ENCODE data around the gene PANK1. TPM values are rescaled to one million over a fixed set of nuclear protein-coding genes. Genes with fewer than 3 reads are reported as not detected.
A peak's percentile ranks its signal among the peaks of the same experiment; 100 is the strongest.

The PANK1 gene
- total RNA-seq, 1 donor from 2014 or later = 7.9 TPM

DNA sequence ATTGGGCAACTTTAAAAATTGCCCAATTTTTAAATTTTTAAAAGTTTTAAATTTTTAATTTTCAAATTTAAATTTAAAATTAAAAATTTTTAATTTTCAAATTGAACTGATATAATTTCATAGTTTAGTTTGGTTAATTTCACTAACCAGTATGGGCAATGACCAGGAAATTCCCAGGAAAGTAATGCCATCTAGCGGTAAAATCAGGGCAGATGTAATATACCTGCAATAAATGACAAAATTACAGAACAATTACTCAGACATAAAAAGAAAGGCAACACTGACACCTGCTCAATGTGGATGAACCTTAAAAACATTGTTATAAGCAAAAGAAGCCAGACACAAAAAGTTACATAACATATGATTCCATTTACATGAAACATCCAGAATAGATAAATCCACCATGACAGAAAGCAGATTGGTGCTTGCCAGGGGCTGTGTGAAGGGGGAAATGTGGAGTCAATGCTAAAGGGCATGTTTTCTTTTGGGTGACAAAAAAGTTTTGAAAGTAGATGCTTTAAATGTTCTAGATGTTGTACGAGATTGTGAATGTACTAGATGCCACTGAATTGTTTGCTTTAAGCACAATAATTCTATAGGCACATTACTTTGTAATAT is 81.1 kb downstream of the PANK1 start:
- Mint-ChIP-seq H3K4me3 (ENCODE audit: unreplicated experiment) (no peak overlapping the region), H3K4me1 (ENCODE audit: low read depth, unreplicated experiment) (no peaks in the 10 kb centered on the region), H3K27ac (ENCODE audit: unreplicated experiment) (no peak overlapping the region), H3K27me3 (ENCODE audit: low read depth, unreplicated experiment) (peaks cover 3% of the 10 kb centered on the region), H3K9me3 (ENCODE audit: unreplicated experiment) (no peaks in the 10 kb centered on the region), H3K36me3 (ENCODE audit: low read depth, unreplicated experiment) (no peaks in the 10 kb centered on the region)
- TF ChIP-seq, protein P1, sequence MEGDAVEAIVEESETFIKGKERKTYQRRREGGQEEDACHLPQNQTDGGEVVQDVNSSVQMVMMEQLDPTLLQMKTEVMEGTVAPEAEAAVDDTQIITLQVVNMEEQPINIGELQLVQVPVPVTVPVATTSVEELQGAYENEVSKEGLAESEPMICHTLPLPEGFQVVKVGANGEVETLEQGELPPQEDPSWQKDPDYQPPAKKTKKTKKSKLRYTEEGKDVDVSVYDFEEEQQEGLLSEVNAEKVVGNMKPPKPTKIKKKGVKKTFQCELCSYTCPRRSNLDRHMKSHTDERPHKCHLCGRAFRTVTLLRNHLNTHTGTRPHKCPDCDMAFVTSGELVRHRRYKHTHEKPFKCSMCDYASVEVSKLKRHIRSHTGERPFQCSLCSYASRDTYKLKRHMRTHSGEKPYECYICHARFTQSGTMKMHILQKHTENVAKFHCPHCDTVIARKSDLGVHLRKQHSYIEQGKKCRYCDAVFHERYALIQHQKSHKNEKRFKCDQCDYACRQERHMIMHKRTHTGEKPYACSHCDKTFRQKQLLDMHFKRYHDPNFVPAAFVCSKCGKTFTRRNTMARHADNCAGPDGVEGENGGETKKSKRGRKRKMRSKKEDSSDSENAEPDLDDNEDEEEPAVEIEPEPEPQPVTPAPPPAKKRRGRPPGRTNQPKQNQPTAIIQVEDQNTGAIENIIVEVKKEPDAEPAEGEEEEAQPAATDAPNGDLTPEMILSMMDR (IDR thresholded peaks at IDR 0.05; ENCODE audit: insufficient read depth, low read depth, low read length) = peak; percentile 79
- no peak for TF ChIP-seq EZH2 (IDR thresholded peaks at IDR 0.05; ENCODE audit: insufficient read depth, low read length)
- H3K27ac ChIP-seq (ENCODE audit: low read depth, low read length) = no peak overlapping the region
- H2AFZ ChIP-seq (ENCODE audit: low read depth, low read length) = no peak overlapping the region
- no peaks in the 10 kb centered on the region for H4K20me1 ChIP-seq (ENCODE audit: insufficient read depth, low read length)
- H3K27me3 ChIP-seq (ENCODE audit: insufficient read depth, low read length) = peaks cover 2% of the 10 kb centered on the region
- DNase-seq (ENCODE audit: low read depth) (peak; percentile 18), FAIRE-seq (peak; percentile 70)
- H3K36me3 ChIP-seq (ENCODE audit: insufficient read depth, low read length) = no peaks in the 10 kb centered on the region
- no peaks in the 10 kb centered on the region for H3K79me2 ChIP-seq (ENCODE audit: insufficient read depth, low read length)
- no peaks in the 10 kb centered on the region for H3K9me3 ChIP-seq (ENCODE audit: insufficient read depth, low read depth, low read length)
- H3K4me2 ChIP-seq (ENCODE audit: low read length) = no peak overlapping the region
- no peak overlapping the region for H3K9ac ChIP-seq (ENCODE audit: low read length)
- H3K4me3 ChIP-seq (ENCODE audit: insufficient read depth, low read depth, low read length) = no peak overlapping the region
- H3K4me1 ChIP-seq (ENCODE audit: insufficient read depth, low read length) = no peaks in the 10 kb centered on the region

DNA sequence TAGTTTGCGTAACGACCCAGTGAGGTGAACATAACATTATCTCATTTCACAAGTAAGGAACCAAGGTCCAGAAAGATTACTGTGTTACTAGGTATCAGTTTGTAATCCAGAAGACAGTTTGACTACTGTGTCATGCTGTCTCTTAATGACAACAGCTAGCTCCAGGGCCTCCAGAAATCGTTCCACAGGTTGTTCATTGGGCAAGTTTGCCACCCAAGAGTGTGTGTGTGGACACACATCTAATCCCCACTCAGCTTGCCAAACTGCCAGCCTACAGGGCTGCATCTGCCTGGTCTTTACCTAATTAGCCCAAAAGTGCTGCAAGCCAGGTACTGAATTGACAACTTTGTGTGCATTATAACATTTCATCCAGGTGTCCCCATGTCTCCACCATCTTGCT is 81.7 kb downstream of the PANK1 start:
- no peak overlapping the region for H3K4me2 ChIP-seq (ENCODE audit: low read length)
- no peak for FAIRE-seq

DNA sequence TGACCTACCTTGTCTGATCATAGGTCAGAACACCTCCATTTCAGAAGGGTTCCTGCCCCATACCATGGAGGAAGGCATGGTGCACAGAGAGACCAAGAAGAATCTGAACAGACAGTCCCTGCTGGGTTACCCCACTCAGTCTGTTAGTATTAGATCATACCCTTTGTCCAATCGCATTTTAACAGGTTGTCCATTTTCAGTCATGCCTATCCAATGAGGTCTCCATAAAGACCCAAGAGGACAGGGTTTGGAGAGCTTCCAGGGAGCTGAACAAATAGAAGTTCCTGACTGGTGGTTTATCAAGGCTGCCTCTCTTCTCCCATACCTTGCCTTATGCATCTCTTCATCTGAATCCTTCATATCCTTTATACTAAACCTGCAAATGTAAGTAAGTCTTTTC is 88.4 kb downstream of the PANK1 start:
- Histone ChIP-seq H3K4me2 (ENCODE audit: low read length) (no peak overlapping the region), H3K9me3 (ENCODE audit: insufficient read depth, low read depth, low read length) (no peaks in the 10 kb centered on the region), H3K4me1 (ENCODE audit: insufficient read depth, low read length) (peaks cover 10% of the 10 kb centered on the region), H3K4me3 (ENCODE audit: insufficient read depth, low read depth, low read length) (no peak overlapping the region), H4K20me1 (ENCODE audit: insufficient read depth, low read length) (no peaks in the 10 kb centered on the region), H3K36me3 (ENCODE audit: insufficient read depth, low read length) (no peaks in the 10 kb centered on the region), H2AFZ (ENCODE audit: low read depth, low read length) (no peak overlapping the region), H3K27me3 (ENCODE audit: insufficient read depth, low read length) (no peaks in the 10 kb centered on the region), H3K27ac (ENCODE audit: low read depth, low read length) (no peak overlapping the region), H3K79me2 (ENCODE audit: insufficient read depth, low read length) (no peaks in the 10 kb centered on the region), H3K9ac (ENCODE audit: low read length) (no peak overlapping the region)
- Mint-ChIP-seq H3K4me1 (ENCODE audit: low read depth, unreplicated experiment) (peaks cover 15% of the 10 kb centered on the region), H3K9me3 (ENCODE audit: unreplicated experiment) (peaks cover 4% of the 10 kb centered on the region), H3K27ac (ENCODE audit: unreplicated experiment) (no peak overlapping the region), H3K27me3 (ENCODE audit: low read depth, unreplicated experiment) (peaks cover 4% of the 10 kb centered on the region), H3K4me3 (ENCODE audit: unreplicated experiment) (no peak overlapping the region), H3K36me3 (ENCODE audit: low read depth, unreplicated experiment) (no peaks in the 10 kb centered on the region)
- TF ChIP-seq EZH2 (IDR thresholded peaks at IDR 0.05; ENCODE audit: insufficient read depth, low read length) = no peak
- TF ChIP-seq, protein P1 (IDR thresholded peaks at IDR 0.05; ENCODE audit: insufficient read depth, low read depth, low read length) = no peak
- DNase-seq (ENCODE audit: low read depth) = no peak
- no peak for FAIRE-seq

More for the DNA sequence above, 81.7 kb downstream of the PANK1 start:
- Histone ChIP-seq H3K4me3 (ENCODE audit: insufficient read depth, low read depth, low read length) (no peak overlapping the region), H3K9me3 (ENCODE audit: insufficient read depth, low read depth, low read length) (no peaks in the 10 kb centered on the region), H3K4me1 (ENCODE audit: insufficient read depth, low read length) (no peaks in the 10 kb centered on the region), H3K79me2 (ENCODE audit: insufficient read depth, low read length) (no peaks in the 10 kb centered on the region), H3K27ac (ENCODE audit: low read depth, low read length) (no peak overlapping the region), H4K20me1 (ENCODE audit: insufficient read depth, low read length) (no peaks in the 10 kb centered on the region), H3K36me3 (ENCODE audit: insufficient read depth, low read length) (no peaks in the 10 kb centered on the region), H3K27me3 (ENCODE audit: insufficient read depth, low read length) (peaks cover 2% of the 10 kb centered on the region), H2AFZ (ENCODE audit: low read depth, low read length) (no peak overlapping the region), H3K9ac (ENCODE audit: low read length) (no peak overlapping the region)
- Mint-ChIP-seq H3K27me3 (ENCODE audit: low read depth, unreplicated experiment) (peaks cover 3% of the 10 kb centered on the region), H3K4me3 (ENCODE audit: unreplicated experiment) (no peak overlapping the region), H3K9me3 (ENCODE audit: unreplicated experiment) (peaks cover 2% of the 10 kb centered on the region), H3K27ac (ENCODE audit: unreplicated experiment) (no peak overlapping the region), H3K4me1 (ENCODE audit: low read depth, unreplicated experiment) (no peaks in the 10 kb centered on the region), H3K36me3 (ENCODE audit: low read depth, unreplicated experiment) (no peaks in the 10 kb centered on the region)
- no peak for DNase-seq (ENCODE audit: low read depth)
- TF ChIP-seq, protein P1 (IDR thresholded peaks at IDR 0.05; ENCODE audit: insufficient read depth, low read depth, low read length) = no peak
- TF ChIP-seq EZH2 (IDR thresholded peaks at IDR 0.05; ENCODE audit: insufficient read depth, low read length) = no peak
